T-helper 2 cell (primary cell): Measurements from ENCODE around the gene AASDHPPT.

Experiments
- DNase-seq, 5 experiments: peaks; one replicate each; pipeline versions ENCODE4 v3.0.0 to v3.0.0-alpha.2; 2012 to 2022

Gene AASDHPPT

DNA sequence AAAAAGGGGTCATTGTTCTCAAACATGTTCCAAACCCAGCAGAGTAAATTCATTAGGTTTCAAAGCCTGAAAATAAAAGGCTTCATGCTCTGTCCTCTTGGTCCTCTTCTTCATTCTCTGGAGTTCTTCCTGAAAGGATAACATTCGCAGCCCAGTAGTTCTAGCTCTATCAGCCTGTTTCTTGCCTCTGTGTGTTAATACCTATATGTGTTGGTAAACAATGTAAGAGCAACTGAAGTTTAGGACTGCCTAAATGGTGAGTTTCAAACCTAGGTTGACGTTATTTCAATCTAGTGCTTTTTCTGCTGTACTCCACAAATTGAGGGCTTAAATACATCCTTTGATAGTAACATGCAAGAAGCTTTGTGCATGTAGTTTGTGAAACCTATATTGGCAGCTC lies 9.4 kb downstream of the AASDHPPT start:
- DNase-seq: no peak

DNA sequence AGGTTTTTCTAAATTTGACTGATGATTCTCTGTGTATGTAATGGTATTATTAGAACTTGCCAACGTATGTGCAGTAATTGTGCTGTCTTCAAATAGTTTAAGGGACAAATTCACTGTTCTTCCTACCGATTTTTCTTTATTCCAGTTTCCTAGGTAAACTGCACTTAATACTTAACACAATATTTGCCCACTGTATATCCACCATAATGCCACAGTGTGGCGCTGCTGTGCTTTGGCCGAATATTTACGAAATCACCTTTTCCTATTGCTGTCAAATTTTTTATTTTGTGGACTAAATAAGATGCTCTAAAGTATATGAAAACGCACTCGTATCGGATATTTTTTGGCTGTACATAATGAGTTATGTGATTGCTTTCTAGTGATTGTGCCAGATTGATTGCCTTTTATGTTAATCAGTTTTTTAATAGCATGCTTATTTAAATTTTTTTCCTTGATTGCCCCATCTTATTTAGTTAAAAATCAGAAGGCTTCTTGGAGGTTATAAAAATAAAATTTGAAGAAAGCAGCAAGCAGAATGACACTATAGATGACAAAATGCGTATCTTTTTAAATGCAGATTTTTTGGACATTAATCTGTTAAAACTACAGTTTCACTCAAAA lies 10.5 kb downstream of the AASDHPPT start:
- DNase-seq: peak in 3 of 5 experiments; percentile 9 to 53 (median 17)

DNA sequence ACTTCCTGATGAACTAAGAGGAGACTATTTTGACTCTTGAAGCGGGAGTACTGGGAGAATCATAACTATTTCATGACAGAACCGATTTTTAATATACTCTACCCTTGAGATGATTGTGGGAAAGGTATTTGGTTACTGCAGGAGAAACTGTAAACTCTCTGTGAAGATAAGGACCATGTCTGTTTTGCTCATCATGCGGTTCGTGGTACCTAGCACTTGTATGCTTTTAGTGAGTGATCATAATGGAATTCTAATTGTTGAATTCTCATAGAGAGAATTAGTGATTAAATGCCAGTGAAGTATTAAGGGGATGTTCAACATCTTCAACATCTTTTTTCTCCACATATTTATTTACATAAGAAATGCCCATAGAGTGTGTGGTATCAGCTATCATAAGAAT lies 11.4 kb downstream of the AASDHPPT start:
- no peak for DNase-seq

DNA sequence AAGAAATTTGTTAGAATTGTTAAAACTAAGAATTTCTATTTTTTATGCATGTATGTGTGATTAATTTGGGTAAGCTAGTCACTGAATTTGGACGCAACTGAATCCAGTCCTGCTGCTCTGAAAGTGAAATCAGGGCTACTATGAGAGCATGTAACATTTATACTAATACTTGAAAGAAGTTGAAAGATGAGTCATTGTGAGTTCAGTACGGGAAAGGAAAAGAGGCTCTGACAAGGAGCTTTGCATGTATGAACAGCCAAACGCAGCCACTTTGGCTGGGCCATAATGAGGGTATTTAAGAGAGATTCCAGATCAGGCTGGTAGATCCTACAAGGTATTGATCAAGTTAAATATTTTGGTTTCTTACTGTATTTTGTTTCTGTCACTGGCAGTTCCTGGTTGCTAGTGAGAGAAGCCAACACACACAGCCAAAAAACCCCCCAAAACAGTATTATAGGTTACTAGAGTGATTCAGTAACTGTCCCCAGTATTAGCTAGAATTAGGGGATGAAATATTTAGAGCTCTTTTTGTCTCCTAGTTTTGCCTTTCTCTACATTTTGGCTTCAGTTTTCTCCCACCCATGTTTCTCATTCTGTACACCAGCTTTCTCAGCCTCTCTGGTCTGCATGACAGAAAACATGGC lies 14.1 kb downstream of the AASDHPPT start:
- DNase-seq: peak in 1 of 5 experiments; percentile 73

DNA sequence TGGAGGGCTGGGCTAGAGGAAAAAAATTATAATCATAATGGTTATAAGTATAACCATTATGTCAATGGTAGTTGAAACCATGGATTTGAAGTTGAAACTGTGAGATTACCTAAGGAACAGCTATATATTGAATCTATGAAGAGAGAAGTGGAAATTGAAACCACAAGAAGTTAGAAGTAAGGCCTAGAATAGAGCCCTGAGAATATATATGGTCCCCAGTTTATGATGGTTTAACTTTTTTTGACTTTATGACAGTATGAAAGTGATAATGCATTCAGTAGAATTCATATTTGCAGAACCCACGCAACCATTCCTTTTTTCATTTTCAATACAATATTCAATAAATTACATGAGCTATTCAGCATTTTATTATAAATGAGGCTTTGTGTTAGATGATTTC lies 15.0 kb downstream of the AASDHPPT start:
- DNase-seq: no peak

DNA sequence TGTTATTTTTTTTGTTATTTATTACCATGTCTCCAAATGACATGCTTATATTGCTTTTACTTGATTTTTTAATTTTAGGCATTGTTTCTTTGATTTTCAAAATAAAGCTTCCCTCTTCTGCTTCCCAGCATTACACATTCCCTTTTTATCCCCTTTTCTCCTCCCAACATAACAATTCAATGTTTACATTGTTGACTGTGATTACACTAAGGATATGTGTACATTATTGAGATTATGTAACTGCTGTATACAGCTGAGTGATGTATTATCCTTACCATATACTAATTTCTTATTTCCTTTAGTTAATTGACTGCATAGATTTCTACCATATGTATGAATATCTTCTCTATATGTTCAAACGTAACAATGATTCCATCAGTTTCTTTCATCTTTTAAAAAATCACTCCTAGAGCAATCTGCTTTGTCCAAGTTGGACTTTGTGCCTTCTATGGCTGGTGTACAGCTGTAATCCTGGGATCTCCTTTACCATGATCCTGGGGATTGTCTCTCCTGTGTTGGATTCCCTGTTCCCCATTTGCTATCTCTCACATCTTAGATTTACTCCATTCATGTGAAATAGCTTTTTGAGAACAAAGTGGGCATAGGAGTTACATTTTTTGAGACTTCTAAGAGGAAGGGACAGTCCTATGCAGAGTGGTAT lies 21.6 kb downstream of the AASDHPPT start:
- no peak for DNase-seq

DNA sequence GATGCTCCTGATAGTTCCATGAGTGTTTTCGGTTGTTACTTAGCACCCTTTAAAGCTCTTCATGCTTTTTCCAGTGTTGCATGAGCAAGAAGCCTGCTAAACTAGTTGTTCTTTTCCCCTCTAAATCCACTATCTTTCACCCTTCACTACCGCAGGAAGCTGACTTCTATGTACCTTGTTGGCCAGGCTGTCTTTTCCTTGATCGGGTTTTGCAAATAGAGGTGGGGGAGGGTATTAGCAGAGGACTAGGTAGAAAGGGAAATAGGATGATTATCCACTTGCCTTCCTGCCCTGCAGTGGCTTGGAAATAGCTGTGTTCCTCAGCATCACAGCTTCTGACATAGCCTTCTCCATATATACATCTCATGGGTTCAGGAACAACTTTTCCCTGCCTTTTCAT lies 23.9 kb downstream of the AASDHPPT start:
- no peak for DNase-seq

DNA sequence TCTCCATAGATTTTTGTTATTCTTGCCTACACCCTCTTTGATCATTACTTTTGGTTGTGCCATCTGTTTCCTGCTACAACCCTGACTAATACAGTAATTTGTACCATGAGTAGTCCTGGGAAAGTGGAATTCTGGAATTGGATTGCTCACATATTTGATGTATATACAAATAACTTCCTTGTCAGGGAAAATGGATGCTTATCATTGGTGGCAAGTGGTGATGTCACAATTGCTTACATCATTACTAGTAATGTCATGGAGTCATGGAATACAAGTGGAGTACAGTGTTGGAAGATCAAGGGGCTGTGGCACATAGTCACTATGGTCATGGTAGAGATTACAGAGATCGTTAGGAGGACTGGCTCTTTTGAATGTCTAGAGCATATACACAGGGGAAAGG lies 24.4 kb downstream of the AASDHPPT start:
- DNase-seq: no peak

DNA sequence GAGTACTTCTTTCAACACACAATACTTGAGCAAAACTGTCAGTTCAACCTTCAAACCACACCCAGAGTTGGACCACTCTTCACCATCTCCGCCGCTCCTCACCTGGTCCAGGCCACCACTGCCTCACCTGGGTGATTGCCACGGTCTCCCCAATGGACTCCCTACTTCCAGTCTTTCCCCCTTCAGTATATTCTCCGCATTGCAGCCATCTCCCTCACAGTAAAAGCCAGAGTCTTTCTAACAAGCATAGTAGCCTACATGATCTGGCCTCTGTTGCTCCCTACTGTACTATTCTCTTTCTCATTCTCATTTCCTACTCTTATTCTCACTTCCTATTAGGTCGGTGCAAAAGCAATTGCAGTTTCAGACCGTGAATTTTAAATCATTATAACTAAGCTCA lies 28.5 kb downstream of the AASDHPPT start:
- no peak for DNase-seq

DNA sequence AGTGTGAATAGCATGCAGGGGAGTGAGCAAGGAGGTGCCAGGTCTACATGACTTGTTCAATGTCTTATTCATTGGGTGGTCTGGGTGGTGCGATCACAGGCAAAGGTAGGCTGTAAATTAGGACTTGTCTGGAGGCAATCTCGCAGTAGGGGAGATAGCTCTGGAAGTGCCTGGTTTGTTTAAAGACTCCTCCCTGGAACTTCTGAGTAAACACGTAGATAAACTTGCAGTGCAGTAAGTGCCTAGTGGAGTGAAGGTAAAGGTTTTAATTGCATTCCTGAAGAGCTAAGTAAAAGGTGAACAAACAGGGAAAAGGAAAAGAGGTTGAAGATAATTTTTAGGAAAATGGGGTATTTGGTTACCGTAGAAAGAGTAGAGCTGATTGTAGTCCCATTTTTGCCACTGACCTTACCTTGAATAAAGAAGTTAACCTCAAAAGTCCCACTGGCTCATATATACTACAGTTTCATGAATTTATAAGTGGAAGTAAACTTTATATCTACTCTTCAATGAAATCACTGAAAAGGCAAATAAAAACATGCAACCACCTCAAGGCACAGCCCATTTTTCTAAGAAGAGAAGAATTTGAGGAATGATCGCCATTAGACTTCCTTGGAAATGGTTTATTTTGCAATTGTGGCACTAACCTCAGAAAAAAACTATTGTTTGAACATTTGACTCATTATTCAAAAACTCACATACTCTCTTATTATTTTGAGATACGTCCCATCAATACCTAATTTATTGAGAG lies 44.3 kb downstream of the AASDHPPT start:
- DNase-seq: no peak

DNA sequence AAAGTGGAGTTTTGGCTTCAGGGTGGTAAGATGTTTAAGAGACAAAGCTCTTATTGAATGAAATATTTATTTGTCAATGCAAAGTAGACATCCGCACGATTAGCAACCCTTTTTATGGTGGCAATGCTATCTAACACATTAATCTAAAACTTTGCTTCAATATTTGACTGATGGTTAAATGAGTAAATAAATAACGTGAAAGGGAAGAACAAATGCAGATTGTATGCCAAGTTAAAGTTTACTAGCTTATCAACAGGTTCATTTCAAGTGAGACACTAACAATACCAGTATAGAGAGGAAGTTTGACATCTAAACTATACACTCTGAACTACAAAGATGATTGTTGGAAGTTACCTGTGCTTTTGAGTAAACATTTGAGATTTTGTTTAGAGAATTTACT lies 50.1 kb downstream of the AASDHPPT start:
- DNase-seq: no peak

DNA sequence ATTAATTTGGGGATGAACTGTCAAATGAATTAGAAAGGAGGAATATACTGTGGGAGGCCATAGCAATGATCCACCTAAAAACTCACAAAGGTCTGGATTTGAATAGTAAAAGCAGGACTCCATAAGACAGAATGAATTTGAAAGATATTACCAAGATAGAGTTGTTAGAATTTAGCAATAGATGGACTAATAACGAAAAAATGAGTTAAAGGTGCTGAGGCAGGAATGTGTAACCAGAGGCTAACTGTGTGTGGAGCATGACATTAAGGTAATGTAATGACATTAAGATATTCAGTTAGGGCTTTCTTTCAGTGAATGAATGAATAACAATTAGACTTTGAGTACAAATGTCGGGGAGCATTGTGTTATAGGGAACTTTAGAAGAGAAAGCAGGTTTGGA lies 51.3 kb downstream of the AASDHPPT start:
- DNase-seq: no peak

DNA sequence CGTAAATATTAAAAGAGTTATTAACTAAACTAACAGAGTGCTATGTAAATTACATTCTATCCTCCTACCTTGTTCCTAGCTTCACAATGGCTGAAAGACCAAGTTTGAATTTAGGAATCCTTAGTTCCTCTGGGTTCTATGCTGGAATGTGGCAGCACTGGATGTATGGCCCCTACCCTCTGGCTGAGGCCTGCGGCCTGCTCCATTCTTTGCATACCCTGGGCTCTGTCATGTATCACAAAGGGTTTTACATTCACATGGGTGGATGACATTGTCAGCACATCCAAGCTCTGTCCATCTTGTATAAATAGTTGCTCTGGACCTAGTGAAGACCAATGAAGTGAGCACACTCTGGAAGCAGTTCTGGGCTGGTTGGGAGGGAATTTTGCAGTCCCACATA lies 54.5 kb downstream of the AASDHPPT start:
- DNase-seq: no peak

DNA sequence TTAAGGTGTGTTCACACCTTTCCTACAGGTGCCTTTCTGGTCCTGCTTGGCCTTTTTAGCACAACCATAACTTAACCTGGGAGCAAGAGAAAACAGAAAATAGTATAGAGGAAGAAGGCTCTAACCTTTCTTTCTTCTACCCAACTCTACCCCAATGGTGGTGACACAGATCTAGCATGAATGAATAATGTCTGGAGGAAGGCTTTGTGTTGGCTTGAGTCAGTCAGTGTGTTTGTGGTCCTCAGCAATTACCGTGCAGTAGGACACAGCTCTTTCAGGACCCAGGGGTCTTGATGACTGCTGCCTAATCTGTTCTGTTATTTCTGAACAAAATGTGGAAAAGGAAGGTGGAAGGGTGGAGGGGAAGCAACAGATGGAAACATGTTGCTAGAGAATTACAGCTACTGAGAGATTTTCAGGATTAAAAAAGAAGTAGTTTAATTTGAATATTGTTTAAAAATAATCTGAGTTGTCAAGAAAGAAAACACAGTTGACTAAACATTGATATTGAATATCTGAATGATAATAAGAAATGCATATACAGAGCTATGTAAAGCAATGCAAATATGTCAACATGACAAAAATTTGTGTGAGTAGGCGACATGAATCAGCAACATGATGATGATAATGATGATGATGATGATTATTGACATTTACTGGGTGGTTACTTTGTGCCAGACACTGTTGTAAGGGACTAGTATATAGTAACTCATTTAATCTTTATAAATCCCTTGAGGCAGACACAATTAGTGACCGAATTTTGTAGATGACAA lies 55.3 kb downstream of the AASDHPPT start:
- DNase-seq: no peak

DNA sequence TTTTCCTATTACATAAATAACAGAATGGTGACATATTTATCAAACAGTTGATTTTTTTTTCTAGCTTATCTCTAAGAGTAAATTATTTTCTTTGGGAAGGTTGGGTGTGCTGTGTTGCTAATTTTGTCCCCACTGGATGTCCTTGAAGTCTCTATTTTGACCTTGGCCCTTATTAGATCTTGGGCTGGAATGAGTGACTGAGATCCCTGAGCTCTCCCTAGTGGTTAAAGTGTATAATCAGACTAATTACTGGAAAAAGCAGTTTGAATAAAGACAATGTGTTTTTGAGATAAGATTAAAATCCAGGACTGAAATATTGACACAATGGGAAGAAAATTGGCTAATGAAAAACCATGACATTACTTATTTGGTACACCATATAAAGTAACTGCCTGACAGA lies 56.1 kb downstream of the AASDHPPT start:
- DNase-seq: no peak

DNA sequence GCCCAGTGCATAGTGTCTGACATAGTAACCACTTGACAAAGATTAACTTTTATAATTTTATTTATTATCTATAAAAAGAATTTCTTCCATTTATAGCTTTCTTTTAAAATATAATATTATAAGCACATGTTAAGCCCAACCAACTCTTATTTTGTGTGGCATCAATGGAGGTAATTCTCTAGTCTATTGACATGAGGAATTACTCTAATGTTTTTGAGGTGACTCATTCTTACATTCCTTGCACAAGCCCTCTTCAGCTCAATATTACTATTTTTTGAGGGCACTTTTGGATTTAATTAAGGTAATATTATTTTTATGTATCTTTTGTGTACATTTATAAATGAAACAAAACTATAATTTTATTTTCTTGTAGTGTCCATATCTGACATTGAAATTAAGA lies 59.6 kb downstream of the AASDHPPT start:
- no peak for DNase-seq

DNA sequence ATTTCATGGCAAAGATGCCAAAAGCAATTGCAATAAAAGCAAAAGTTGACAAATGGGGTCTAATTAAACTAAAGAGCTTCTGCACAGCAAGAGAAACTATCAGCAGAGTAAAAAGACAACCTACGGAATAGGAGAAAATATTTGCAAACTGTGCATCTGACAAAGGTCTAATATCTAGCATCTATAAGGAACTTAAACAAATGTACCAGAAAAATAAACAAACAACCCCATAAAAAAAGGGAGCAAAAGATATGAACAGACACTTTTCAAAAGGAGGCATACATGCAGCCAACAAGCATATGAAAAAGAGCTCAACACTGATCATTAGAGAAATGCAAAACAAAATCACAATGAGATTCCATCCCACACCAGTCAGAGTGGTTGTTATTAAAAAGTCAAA lies 60.3 kb downstream of the AASDHPPT start:
- no peak for DNase-seq
